Measurements from ENCODE around the gene MCC. TPM values are rescaled to one million over a fixed set of nuclear protein-coding genes. Genes with fewer than 3 reads are reported as not detected.

The MCC gene
- total RNA-seq, 1 experiment from 2014 or later, result 0.41 TPM

GRCh38 chr5:113105693-113106280, 382.5 kb downstream of the MCC start:
- no peaks in the 10 kb centered on the region for H3K36me3 ChIP-seq (ENCODE audit: control insufficient read depth, insufficient read depth, low read length)
- H3K4me3 ChIP-seq (ENCODE audit: low read depth in 2 of 2, low read length in 2 of 2), result no peak overlapping the region
- BruUV-seq (replicated peaks), result no TSS peak
- H3K27ac ChIP-seq (ENCODE audit: low read length), result no peak overlapping the region
- intact Hi-C loops (cut with micrococcal nuclease; ENCODE audit: unreplicated experiment), result no loop called here
- no peak for ATAC-seq
- H3K27me3 ChIP-seq (ENCODE audit: control insufficient read depth, insufficient read depth, low read length), result no peaks in the 10 kb centered on the region
- no peaks in the 10 kb centered on the region for H3K9me3 ChIP-seq (ENCODE audit: control insufficient read depth, insufficient read depth, low read depth, low read length)
- DNase-seq (ENCODE audit: low read depth, low spot score), result no peak
- in situ Hi-C loops (cut with HindIII; ENCODE audit: low pct_unique_long_range_greater_than_20kb, low sequenced_read_pairs), result no loop called here
- H3K4me1 ChIP-seq (ENCODE audit: control insufficient read depth, insufficient read depth, low read length), result no peaks in the 10 kb centered on the region
- POLR2A ChIA-PET, result no interaction called here
- CTCF ChIA-PET, result no interaction called here
- no peak for TF ChIP-seq SIN3A (IDR thresholded peaks at IDR 0.05; ENCODE audit: borderline replicate concordance, insufficient read depth, low read depth, low read length)

- in situ Hi-C loops (cut with HindIII; ENCODE audit: low pct_unique_long_range_greater_than_20kb, low sequenced_read_pairs), result no loop called here
- CTCF ChIA-PET, result no interaction called here
- no TSS peak for BruUV-seq (replicated peaks)
Measured at GRCh38 chr5:113103330-113103729, 384.9 kb downstream of the MCC start.

More at GRCh38 chr5:113103330-113103729, 384.9 kb downstream of the MCC start:
- Histone ChIP-seq H3K9me3 (ENCODE audit: control insufficient read depth, insufficient read depth, low read depth, low read length) (no peaks in the 10 kb centered on the region), H3K27me3 (ENCODE audit: control insufficient read depth, insufficient read depth, low read length) (no peaks in the 10 kb centered on the region), H3K36me3 (ENCODE audit: control insufficient read depth, insufficient read depth, low read length) (no peaks in the 10 kb centered on the region), H3K27ac (ENCODE audit: low read length) (no peak overlapping the region), H3K4me1 (ENCODE audit: control insufficient read depth, insufficient read depth, low read length) (no peaks in the 10 kb centered on the region), H3K4me3 (ENCODE audit: low read depth in 2 of 2, low read length in 2 of 2) (no peak overlapping the region)
- DNase-seq (ENCODE audit: low read depth, low spot score) (no peak), ATAC-seq (no peak)
- intact Hi-C loops (cut with micrococcal nuclease; ENCODE audit: unreplicated experiment), result no loop called here
- POLR2A ChIA-PET, result no interaction called here
- no peak for TF ChIP-seq REST (IDR thresholded peaks at IDR 0.05; ENCODE audit: insufficient read depth in 1 of 2, low read depth in 2 of 2, low read length in 1 of 2)
- no peak for TF ChIP-seq CTCF (IDR thresholded peaks at IDR 0.05)
- TF ChIP-seq TCF7L2 (IDR thresholded peaks at IDR 0.05; ENCODE audit: low read depth, low read length), result no peak
- no peak for TF ChIP-seq POLR2AphosphoS5 (IDR thresholded peaks at IDR 0.05; ENCODE audit: low read depth, low read length)
- TF ChIP-seq SIN3A (IDR thresholded peaks at IDR 0.05; ENCODE audit: borderline replicate concordance, insufficient read depth, low read depth, low read length), result no peak

Data from Panc1 (cell line).